GM23338 (cell line): ENCODE measurements around the gene AGAP1. TPM values are rescaled to one million over a fixed set of nuclear protein-coding genes. Genes with fewer than 3 reads are reported as not detected.
A peak's percentile ranks its signal among the peaks of the same experiment; 100 is the strongest.

Experiments used
- ATAC-seq: fragments of 200-7000 bp; cut with Tn5 transposase; 3 replicates; pipeline ENCODE4 v1.9.1; 2020
- DNase-seq: peaks from one replicate; pipeline ENCODE4 v3.0.0-alpha.2; 2015; ENCODE audit warnings: low spot score
- H2AFZ ChIP-seq: fragments of 200-600 bp; sonication (generic); 2 replicates; pipeline ENCODE4 v1.8.0; 2016; ENCODE audit warnings: antibody characterized with exemption, mild to moderate bottlenecking, moderate library complexity
- H3F3A ChIP-seq: fragments of 200-600 bp; sonication (generic); replicated peaks from 2 replicates; pipeline ENCODE4 v1.8.0; 2017; ENCODE audit warnings: antibody characterized with exemption, mixed run types, low read depth
- H3K27ac ChIP-seq: fragments of 200-600 bp; sonication (generic); 2 replicates; pipeline ENCODE4 v1.6.1; 2016; ENCODE audit warnings: low read depth
- H3K27me3 ChIP-seq: fragments of 200-600 bp; sonication (generic); 2 replicates; pipeline ENCODE4 v1.8.0; 2016; ENCODE audit warnings: mild to moderate bottlenecking, mixed run types, moderate library complexity; ENCODE audit not compliant: insufficient read depth
- H3K36me3 ChIP-seq: fragments of 200-600 bp; sonication (generic); 2 replicates; pipeline ENCODE4 v1.8.0; 2016; ENCODE audit warnings: mild to moderate bottlenecking; ENCODE audit not compliant: insufficient read depth
- H3K4me1 ChIP-seq: fragments of 200-600 bp; sonication (generic); 2 replicates; pipeline ENCODE4 v1.8.0; 2016; ENCODE audit warnings: mild to moderate bottlenecking, moderate library complexity; ENCODE audit not compliant: insufficient read depth
- H3K4me2 ChIP-seq: fragments of 200-600 bp; sonication (generic); 2 replicates; pipeline ENCODE4 v1.7.1; 2017; ENCODE audit warnings: mixed run types
- H3K4me3 ChIP-seq: fragments of 200-600 bp; sonication (generic); 2 replicates; pipeline ENCODE4 v1.6.1; 2016; ENCODE audit warnings: mixed run types
- H3K79me2 ChIP-seq: fragments of 200-600 bp; sonication (generic); replicated peaks from 2 replicates; pipeline ENCODE4 v1.8.0; 2017; ENCODE audit warnings: mild to moderate bottlenecking; ENCODE audit not compliant: insufficient read depth
- H3K9me2 ChIP-seq: fragments of 200-600 bp; sonication (generic); 2 replicates; pipeline ENCODE4 v1.8.0; 2017; ENCODE audit not compliant: insufficient read depth
- H4K20me1 ChIP-seq: fragments of 200-600 bp; sonication (generic); replicated peaks from 2 replicates; pipeline ENCODE4 v1.8.0; 2017; ENCODE audit warnings: mild to moderate bottlenecking; ENCODE audit not compliant: insufficient read depth
- H3K27ac Mint-ChIP-seq: 2 replicates; pipeline ENCODE4 v1.8.0; 2020; ENCODE audit warnings: inconsistent platforms, mild to moderate bottlenecking, moderate library complexity, mixed read lengths
- H3K27me3 Mint-ChIP-seq: 3 replicates; pipeline ENCODE4 v1.8.0; 2022; ENCODE audit warnings: low read depth, mild to moderate bottlenecking, moderate library complexity, mixed read lengths, inconsistent platforms; ENCODE audit not compliant: insufficient read depth, poor library complexity
- H3K36me3 Mint-ChIP-seq: 3 replicates; pipeline ENCODE4 v1.8.0; 2021; ENCODE audit warnings: low read depth, mild to moderate bottlenecking, inconsistent platforms, moderate library complexity, mixed read lengths
- H3K4me1 Mint-ChIP-seq: 3 replicates; pipeline ENCODE4 v1.8.0; 2020; ENCODE audit warnings: mild to moderate bottlenecking, inconsistent platforms, mixed read lengths
- H3K4me3 Mint-ChIP-seq: 3 replicates; pipeline ENCODE4 v1.8.0; 2021; ENCODE audit warnings: moderate library complexity, mild to moderate bottlenecking, inconsistent platforms, mixed read lengths
- H3K9me3 Mint-ChIP-seq: 3 replicates; pipeline ENCODE4 v1.8.0; 2020; ENCODE audit warnings: moderate library complexity, mild to moderate bottlenecking, inconsistent platforms, mixed read lengths
- CREB1 ChIP-seq: fragments of 250-450 bp; sonication (Bioruptor Pico); IDR thresholded peaks from 2 replicates; pipeline ENCODE4 v1.5.0; 2020; ENCODE audit warnings: low read depth, mild to moderate bottlenecking, moderate library complexity
- EZH2 ChIP-seq: fragments of 200-600 bp; sonication (generic); IDR thresholded peaks from one replicate; pipeline ENCODE4 v1.8.0; 2017; ENCODE audit warnings: antibody characterized with exemption, mild to moderate bottlenecking, low read depth; ENCODE audit not compliant: unreplicated experiment
- EZH2phosphoT487 ChIP-seq: fragments of 200-600 bp; sonication (generic); IDR thresholded peaks from one replicate; pipeline ENCODE4 v1.8.1; 2018; ENCODE audit warnings: antibody characterized with exemption; ENCODE audit not compliant: unreplicated experiment
- JUNB ChIP-seq: IDR thresholded peaks from one replicate; pipeline ENCODE4 v1.6.1; 2016; ENCODE audit warnings: antibody characterized with exemption; ENCODE audit not compliant: unreplicated experiment
- NANOG ChIP-seq: IDR thresholded peaks from 2 replicates; pipeline ENCODE4 v1.6.1; 2016; ENCODE audit warnings: antibody characterized with exemption, borderline replicate concordance
- POLR2AphosphoS5 ChIP-seq: IDR thresholded peaks from 2 replicates; pipeline ENCODE4 v1.6.1; 2016; ENCODE audit warnings: antibody characterized with exemption, low read depth
- STAT1 ChIP-seq: IDR thresholded peaks from one replicate; pipeline ENCODE4 v1.6.1; 2016; ENCODE audit warnings: antibody characterized with exemption; ENCODE audit not compliant: unreplicated experiment
- ZNF114 ChIP-seq: fragments of 250-450 bp; sonication (Bioruptor Pico); IDR thresholded peaks from 2 replicates; pipeline ENCODE4 v1.5.0; 2020; ENCODE audit warnings: mild to moderate bottlenecking, moderate library complexity
- ZNF331 ChIP-seq: fragments of 250-450 bp; sonication (Bioruptor Pico); IDR thresholded peaks from 2 replicates; pipeline ENCODE4 v1.5.0; 2020; ENCODE audit warnings: low read depth, mild to moderate bottlenecking, moderate library complexity
- polyA plus RNA-seq: library from polyadenylated mRNA; unstranded; fragments of >200 nt; fragmentation: Nextera tagmentation; extraction: Ambion mirVana; gene quantifications from 2 replicates; pipeline ENCODE4 v1.2.1, GENCODE V29; 2016
- total RNA-seq: library from RNA; depleted of rRNA; stranded (reverse); fragments of >200 nt; shearing (Covaris generic); gene quantifications from 2 replicates; pipeline ENCODE4 v1.2.3, GENCODE V29; 2014
- TF ChIP-seq, protein P1 (sequence below), 2 experiments: fragments of 200-600 bp in 1 of 2; sonication (generic) in 1 of 2; conservative IDR thresholded peaks; 2 replicates each; pipeline versions ENCODE4 v1.5.1 to v1.6.1; 2016 to 2017; ENCODE audit warnings: antibody characterized with exemption in 2 of 2, low read depth in 2 of 2, mild to moderate bottlenecking in 2 of 2, moderate library complexity in 1 of 2
- TF ChIP-seq, protein P2 (sequence below): fragments of 250-450 bp; sonication (Bioruptor Pico); IDR thresholded peaks from 2 replicates; pipeline ENCODE4 v1.5.0; 2020; ENCODE audit warnings: mild to moderate bottlenecking, moderate library complexity
- TF ChIP-seq, protein P3 (sequence below): IDR thresholded peaks from 2 replicates; pipeline ENCODE4 v1.6.1; 2016; ENCODE audit warnings: antibody characterized with exemption
- TF ChIP-seq, protein P4 (sequence below): IDR thresholded peaks from one replicate; pipeline ENCODE4 v1.6.1; 2018; ENCODE audit warnings: antibody characterized with exemption; ENCODE audit not compliant: unreplicated experiment

The AGAP1 gene
- total and polyA plus RNA-seq, 2 experiments from 2014 or later: 13.3 to 27.9 TPM

DNA sequence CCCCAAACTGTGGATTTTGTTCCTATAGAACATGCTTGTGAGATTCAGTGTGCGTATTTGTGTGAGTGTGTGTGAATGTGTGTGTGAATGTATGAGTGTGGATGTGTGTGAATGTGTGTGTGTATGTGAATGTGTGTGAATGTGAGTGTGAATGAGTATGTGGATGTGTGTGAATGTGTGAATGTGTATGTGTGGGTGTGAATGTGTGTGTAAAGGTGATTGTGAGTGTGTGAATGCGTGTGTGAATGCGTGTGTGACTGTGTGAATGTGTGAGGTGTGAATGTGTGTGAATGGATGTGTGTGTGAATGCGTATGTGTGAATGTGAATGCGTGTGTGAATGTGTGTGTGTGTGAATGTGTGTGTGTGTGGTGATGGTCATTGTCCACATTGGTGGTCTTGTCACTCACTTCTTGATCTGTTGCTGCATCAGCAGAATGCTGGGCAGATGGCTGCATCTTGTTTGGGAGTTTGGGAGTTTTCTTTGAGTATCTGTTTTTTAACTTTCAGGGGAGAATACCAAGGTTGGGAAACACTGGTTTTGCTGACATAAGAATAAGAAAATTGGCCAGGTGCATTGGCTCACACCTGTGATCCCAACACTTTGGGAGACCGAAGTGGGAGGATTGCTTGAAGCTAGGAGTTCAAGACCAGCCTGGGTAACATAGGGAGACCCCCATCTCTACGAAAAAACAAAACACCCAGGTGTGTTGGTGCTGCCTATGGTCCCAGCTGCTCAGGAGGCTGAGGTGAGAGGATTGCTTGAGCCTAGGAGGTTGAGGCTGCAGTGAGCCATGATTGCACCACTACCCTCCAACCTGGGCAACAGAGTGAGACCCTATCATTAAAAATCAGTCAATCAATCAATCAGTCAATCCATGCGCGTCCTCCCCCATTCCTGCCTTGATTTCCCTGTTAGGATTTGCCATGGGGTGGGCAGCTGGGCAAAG is 18.2 kb downstream of the AGAP1 start:
- Mint-ChIP-seq H3K36me3 (peaks cover 19% of the 10 kb centered on the region), H3K4me1 (peaks cover 24% of the 10 kb centered on the region), H3K27ac (no peak overlapping the region), H3K9me3 (peaks cover 15% of the 10 kb centered on the region), H3K4me3 (no peak overlapping the region), H3K27me3 (peaks cover 11% of the 10 kb centered on the region)
- DNase-seq: no peak
- Histone ChIP-seq H2AFZ (no peak overlapping the region), H3K9me2 (no peaks in the 10 kb centered on the region), H3K4me2 (0 out of 2 replicates have a peak overlapping the region, but pooled peaks have one; percentile 17), H3K4me1 (peaks cover 19% of the 10 kb centered on the region), H3K36me3 (no peaks in the 10 kb centered on the region), H3F3A (no peaks in the 10 kb centered on the region), H4K20me1 (peaks cover 26% of the 10 kb centered on the region), H3K79me2 (peaks cover 99% of the 10 kb centered on the region), H3K4me3 (no peak overlapping the region), H3K27me3 (no peaks in the 10 kb centered on the region), H3K27ac (no peak overlapping the region)
- no peak for ATAC-seq
- TF ChIP-seq ZNF331 (CRISPR knock-in tag) (no peak), JUNB (no peak), POLR2AphosphoS5 (no peak), ZNF114 (CRISPR knock-in tag) (no peak), EZH2phosphoT487 (no peak), EZH2 (no peak), CREB1 (CRISPR knock-in tag) (no peak), NANOG (no peak), STAT1 (no peak)
- TF ChIP-seq, protein P1, sequence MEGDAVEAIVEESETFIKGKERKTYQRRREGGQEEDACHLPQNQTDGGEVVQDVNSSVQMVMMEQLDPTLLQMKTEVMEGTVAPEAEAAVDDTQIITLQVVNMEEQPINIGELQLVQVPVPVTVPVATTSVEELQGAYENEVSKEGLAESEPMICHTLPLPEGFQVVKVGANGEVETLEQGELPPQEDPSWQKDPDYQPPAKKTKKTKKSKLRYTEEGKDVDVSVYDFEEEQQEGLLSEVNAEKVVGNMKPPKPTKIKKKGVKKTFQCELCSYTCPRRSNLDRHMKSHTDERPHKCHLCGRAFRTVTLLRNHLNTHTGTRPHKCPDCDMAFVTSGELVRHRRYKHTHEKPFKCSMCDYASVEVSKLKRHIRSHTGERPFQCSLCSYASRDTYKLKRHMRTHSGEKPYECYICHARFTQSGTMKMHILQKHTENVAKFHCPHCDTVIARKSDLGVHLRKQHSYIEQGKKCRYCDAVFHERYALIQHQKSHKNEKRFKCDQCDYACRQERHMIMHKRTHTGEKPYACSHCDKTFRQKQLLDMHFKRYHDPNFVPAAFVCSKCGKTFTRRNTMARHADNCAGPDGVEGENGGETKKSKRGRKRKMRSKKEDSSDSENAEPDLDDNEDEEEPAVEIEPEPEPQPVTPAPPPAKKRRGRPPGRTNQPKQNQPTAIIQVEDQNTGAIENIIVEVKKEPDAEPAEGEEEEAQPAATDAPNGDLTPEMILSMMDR (conservative IDR thresholded peaks at IDR 0.05; ENCODE audit: low read depth in 2 of 2): no peak
- TF ChIP-seq, protein P2, sequence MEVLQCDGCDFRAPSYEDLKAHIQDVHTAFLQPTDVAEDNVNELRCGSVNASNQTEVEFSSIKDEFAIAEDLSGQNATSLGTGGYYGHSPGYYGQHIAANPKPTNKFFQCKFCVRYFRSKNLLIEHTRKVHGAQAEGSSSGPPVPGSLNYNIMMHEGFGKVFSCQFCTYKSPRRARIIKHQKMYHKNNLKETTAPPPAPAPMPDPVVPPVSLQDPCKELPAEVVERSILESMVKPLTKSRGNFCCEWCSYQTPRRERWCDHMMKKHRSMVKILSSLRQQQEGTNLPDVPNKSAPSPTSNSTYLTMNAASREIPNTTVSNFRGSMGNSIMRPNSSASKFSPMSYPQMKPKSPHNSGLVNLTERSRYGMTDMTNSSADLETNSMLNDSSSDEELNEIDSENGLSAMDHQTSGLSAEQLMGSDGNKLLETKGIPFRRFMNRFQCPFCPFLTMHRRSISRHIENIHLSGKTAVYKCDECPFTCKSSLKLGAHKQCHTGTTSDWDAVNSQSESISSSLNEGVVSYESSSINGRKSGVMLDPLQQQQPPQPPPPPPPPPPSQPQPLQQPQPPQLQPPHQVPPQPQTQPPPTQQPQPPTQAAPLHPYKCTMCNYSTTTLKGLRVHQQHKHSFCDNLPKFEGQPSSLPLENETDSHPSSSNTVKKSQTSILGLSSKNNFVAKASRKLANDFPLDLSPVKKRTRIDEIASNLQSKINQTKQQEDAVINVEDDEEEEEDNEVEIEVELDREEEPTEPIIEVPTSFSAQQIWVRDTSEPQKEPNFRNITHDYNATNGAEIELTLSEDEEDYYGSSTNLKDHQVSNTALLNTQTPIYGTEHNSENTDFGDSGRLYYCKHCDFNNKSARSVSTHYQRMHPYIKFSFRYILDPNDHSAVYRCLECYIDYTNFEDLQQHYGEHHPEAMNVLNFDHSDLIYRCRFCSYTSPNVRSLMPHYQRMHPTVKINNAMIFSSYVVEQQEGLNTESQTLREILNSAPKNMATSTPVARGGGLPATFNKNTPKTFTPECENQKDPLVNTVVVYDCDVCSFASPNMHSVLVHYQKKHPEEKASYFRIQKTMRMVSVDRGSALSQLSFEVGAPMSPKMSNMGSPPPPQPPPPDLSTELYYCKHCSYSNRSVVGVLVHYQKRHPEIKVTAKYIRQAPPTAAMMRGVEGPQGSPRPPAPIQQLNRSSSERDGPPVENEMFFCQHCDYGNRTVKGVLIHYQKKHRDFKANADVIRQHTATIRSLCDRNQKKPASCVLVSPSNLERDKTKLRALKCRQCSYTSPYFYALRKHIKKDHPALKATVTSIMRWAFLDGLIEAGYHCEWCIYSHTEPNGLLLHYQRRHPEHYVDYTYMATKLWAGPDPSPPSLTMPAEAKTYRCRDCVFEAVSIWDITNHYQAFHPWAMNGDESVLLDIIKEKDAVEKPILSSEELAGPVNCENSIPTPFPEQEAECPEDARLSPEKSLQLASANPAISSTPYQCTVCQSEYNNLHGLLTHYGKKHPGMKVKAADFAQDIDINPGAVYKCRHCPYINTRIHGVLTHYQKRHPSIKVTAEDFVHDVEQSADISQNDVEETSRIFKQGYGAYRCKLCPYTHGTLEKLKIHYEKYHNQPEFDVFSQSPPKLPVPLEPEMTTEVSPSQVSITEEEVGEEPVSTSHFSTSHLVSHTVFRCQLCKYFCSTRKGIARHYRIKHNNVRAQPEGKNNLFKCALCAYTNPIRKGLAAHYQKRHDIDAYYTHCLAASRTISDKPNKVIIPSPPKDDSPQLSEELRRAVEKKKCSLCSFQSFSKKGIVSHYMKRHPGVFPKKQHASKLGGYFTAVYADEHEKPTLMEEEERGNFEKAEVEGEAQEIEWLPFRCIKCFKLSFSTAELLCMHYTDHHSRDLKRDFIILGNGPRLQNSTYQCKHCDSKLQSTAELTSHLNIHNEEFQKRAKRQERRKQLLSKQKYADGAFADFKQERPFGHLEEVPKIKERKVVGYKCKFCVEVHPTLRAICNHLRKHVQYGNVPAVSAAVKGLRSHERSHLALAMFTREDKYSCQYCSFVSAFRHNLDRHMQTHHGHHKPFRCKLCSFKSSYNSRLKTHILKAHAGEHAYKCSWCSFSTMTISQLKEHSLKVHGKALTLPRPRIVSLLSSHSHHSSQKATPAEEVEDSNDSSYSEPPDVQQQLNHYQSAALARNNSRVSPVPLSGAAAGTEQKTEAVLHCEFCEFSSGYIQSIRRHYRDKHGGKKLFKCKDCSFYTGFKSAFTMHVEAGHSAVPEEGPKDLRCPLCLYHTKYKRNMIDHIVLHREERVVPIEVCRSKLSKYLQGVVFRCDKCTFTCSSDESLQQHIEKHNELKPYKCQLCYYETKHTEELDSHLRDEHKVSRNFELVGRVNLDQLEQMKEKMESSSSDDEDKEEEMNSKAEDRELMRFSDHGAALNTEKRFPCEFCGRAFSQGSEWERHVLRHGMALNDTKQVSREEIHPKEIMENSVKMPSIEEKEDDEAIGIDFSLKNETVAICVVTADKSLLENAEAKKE (CRISPR knock-in tag): no peak
- TF ChIP-seq, protein P3, sequence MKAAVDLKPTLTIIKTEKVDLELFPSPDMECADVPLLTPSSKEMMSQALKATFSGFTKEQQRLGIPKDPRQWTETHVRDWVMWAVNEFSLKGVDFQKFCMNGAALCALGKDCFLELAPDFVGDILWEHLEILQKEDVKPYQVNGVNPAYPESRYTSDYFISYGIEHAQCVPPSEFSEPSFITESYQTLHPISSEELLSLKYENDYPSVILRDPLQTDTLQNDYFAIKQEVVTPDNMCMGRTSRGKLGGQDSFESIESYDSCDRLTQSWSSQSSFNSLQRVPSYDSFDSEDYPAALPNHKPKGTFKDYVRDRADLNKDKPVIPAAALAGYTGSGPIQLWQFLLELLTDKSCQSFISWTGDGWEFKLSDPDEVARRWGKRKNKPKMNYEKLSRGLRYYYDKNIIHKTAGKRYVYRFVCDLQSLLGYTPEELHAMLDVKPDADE: no peak
- TF ChIP-seq, protein P4, sequence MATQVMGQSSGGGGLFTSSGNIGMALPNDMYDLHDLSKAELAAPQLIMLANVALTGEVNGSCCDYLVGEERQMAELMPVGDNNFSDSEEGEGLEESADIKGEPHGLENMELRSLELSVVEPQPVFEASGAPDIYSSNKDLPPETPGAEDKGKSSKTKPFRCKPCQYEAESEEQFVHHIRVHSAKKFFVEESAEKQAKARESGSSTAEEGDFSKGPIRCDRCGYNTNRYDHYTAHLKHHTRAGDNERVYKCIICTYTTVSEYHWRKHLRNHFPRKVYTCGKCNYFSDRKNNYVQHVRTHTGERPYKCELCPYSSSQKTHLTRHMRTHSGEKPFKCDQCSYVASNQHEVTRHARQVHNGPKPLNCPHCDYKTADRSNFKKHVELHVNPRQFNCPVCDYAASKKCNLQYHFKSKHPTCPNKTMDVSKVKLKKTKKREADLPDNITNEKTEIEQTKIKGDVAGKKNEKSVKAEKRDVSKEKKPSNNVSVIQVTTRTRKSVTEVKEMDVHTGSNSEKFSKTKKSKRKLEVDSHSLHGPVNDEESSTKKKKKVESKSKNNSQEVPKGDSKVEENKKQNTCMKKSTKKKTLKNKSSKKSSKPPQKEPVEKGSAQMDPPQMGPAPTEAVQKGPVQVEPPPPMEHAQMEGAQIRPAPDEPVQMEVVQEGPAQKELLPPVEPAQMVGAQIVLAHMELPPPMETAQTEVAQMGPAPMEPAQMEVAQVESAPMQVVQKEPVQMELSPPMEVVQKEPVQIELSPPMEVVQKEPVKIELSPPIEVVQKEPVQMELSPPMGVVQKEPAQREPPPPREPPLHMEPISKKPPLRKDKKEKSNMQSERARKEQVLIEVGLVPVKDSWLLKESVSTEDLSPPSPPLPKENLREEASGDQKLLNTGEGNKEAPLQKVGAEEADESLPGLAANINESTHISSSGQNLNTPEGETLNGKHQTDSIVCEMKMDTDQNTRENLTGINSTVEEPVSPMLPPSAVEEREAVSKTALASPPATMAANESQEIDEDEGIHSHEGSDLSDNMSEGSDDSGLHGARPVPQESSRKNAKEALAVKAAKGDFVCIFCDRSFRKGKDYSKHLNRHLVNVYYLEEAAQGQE: no peak
